Liver (tissue), 9 donors: ENCODE data around the gene RND3. TPM values are rescaled to one million over a fixed set of nuclear protein-coding genes. Genes with fewer than 3 reads are reported as not detected.

Experiments used
- DNase-seq: peaks from one replicate; pipeline ENCODE4 v3.0.0-alpha.2; 2017; ENCODE audit warnings: low spot score
- H3K27ac ChIP-seq, 2 donors: one replicate each; pipeline ENCODE4 v1.7.0; 2013; ENCODE audit warnings: inconsistent platforms in 2 of 2, low read length in 2 of 2, control low read depth in 1 of 2, low read depth in 1 of 2, mild to moderate bottlenecking in 1 of 2
- H3K27me3 ChIP-seq, 4 donors: one replicate each; pipeline versions ENCODE4 v1.6.1 to v1.7.0; 2013; ENCODE audit warnings: low read length in 3 of 4, inconsistent platforms in 1 of 4, mild to moderate bottlenecking in 1 of 4, moderate library complexity in 1 of 4; ENCODE audit not compliant: control insufficient read depth in 4 of 4, insufficient read depth in 4 of 4
- H3K36me3 ChIP-seq, 4 donors: one replicate each; pipeline versions ENCODE4 v1.6.1 to v1.7.0; 2013; ENCODE audit warnings: low read length in 3 of 4, mild to moderate bottlenecking in 3 of 4, low read depth in 1 of 4, moderate library complexity in 1 of 4; ENCODE audit not compliant: control insufficient read depth in 4 of 4, insufficient read depth in 3 of 4
- H3K4me1 ChIP-seq, 4 donors: one replicate each; pipeline versions ENCODE4 v1.6.1 to v1.7.0; 2013; ENCODE audit warnings: low read length in 3 of 4, mild to moderate bottlenecking in 3 of 4, moderate library complexity in 1 of 4; ENCODE audit not compliant: control insufficient read depth in 4 of 4, insufficient read depth in 4 of 4
- H3K4me3 ChIP-seq, 3 donors: one replicate each; pipeline versions ENCODE4 v1.6.1 to v1.7.0; 2013; ENCODE audit warnings: low read length in 3 of 3, control low read depth in 1 of 3, low read depth in 1 of 3, mild to moderate bottlenecking in 1 of 3
- H3K9ac ChIP-seq, 2 donors: one replicate each; pipeline ENCODE4 v1.7.0; 2013; ENCODE audit warnings: low read length in 2 of 2, mild to moderate bottlenecking in 2 of 2, moderate library complexity in 2 of 2, control low read depth in 1 of 2, low read depth in 1 of 2
- H3K9me3 ChIP-seq, 4 donors: one replicate each; pipeline versions ENCODE4 v1.6.1 to v1.7.0; 2013; ENCODE audit warnings: low read length in 3 of 4; ENCODE audit not compliant: control insufficient read depth in 4 of 4
- EGR1 ChIP-seq, 2 donors: IDR thresholded peaks; 2 replicates each; pipeline ENCODE4 v1.6.1; 2016 to 2018; ENCODE audit warnings: antibody characterized with exemption in 2 of 2, low read depth in 2 of 2
- FOXA1 ChIP-seq: IDR thresholded peaks from 2 replicates; pipeline ENCODE4 v1.6.1; 2016; ENCODE audit warnings: antibody characterized with exemption
- FOXA2 ChIP-seq: IDR thresholded peaks from 2 replicates; pipeline ENCODE4 v1.6.1; 2016; ENCODE audit warnings: antibody characterized with exemption
- GABPA ChIP-seq, 2 donors: IDR thresholded peaks in 1 of 2; conservative IDR thresholded peaks in 1 of 2; 2 replicates each; pipeline ENCODE4 v1.6.1; 2016; ENCODE audit warnings: antibody characterized with exemption in 2 of 2, mild to moderate bottlenecking in 1 of 2, moderate library complexity in 1 of 2
- HNF4A ChIP-seq, 2 donors: conservative IDR thresholded peaks; 2 replicates each; pipeline ENCODE4 v1.6.1; 2016; ENCODE audit warnings: antibody characterized with exemption in 2 of 2, mild to moderate bottlenecking in 2 of 2
- HNF4G ChIP-seq: IDR thresholded peaks from 2 replicates; pipeline ENCODE4 v1.6.1; 2016; ENCODE audit warnings: antibody characterized with exemption
- JUND ChIP-seq, 2 donors: IDR thresholded peaks; 2 replicates each; pipeline ENCODE4 v1.6.1; 2016; ENCODE audit warnings: antibody characterized with exemption in 2 of 2
- NR2F2 ChIP-seq: IDR thresholded peaks from 2 replicates; pipeline ENCODE4 v1.6.1; 2016; ENCODE audit warnings: antibody characterized with exemption
- RAD21 ChIP-seq, 2 donors: IDR thresholded peaks; 2 replicates each; pipeline ENCODE4 v1.6.1; 2016; ENCODE audit warnings: antibody characterized with exemption in 2 of 2, mild to moderate bottlenecking in 2 of 2
- REST ChIP-seq: IDR thresholded peaks from 2 replicates; pipeline ENCODE4 v1.6.1; 2016; ENCODE audit warnings: antibody characterized with exemption, mild to moderate bottlenecking
- RXRA ChIP-seq, 2 donors: IDR thresholded peaks; 2 replicates each; pipeline ENCODE4 v1.6.1; 2017 to 2018; ENCODE audit warnings: antibody characterized with exemption in 2 of 2, mild to moderate bottlenecking in 1 of 2
- SP1 ChIP-seq: IDR thresholded peaks from 2 replicates; pipeline ENCODE4 v1.6.1; 2018; ENCODE audit warnings: antibody characterized with exemption, mild to moderate bottlenecking
- TAF1 ChIP-seq: conservative IDR thresholded peaks from 2 replicates; pipeline ENCODE4 v1.6.1; 2016; ENCODE audit warnings: antibody characterized with exemption, mild to moderate bottlenecking
- YY1 ChIP-seq: IDR thresholded peaks from 2 replicates; pipeline ENCODE4 v1.6.1; 2016; ENCODE audit warnings: antibody characterized with exemption, mild to moderate bottlenecking
- whole genome bisulfite sequencing: extraction: QIAGEN DNeasy Blood & Tissue Kit; methylation state at CpG from one replicate; pipeline ENCODE4 v1.1.7; 2013; 5-methylcytosine and 5-hydroxymethylcytosine counted together
- polyA plus RNA-seq, 2 donors: library from polyadenylated mRNA; stranded (reverse) in 1 of 2; unstranded in 1 of 2; fragments of 200-250 nt in 1 of 2; fragments of >200 nt in 1 of 2; fragmentation: Nextera tagmentation in 1 of 2; extraction: Ambion mirVana in 1 of 2; gene quantifications; one replicate each; pipeline versions ENCODE4 v1.2.1 to v1.2.3, GENCODE V29; 2013 to 2015
- total RNA-seq, 2 donors: library from RNA; depleted of rRNA; stranded (reverse); fragments of >200 nt; gene quantifications; one replicate each; pipeline ENCODE4 v1.2.3, GENCODE V29; 2014
- TF ChIP-seq, protein P1 (sequence below): IDR thresholded peaks from 2 replicates; pipeline ENCODE4 v1.6.1; 2016; ENCODE audit warnings: antibody characterized with exemption
- TF ChIP-seq, protein P2 (sequence below): IDR thresholded peaks from 2 replicates; pipeline ENCODE4 v1.6.1; 2016; ENCODE audit warnings: antibody characterized with exemption
- donor health status: healthy.
- donor health status: healthy.
- donor health status: healthy.
- donor health status: healthy.
- donor health status: healthy.

The RND3 gene
- total and polyA plus RNA-seq, 4 donors = 14.8 to 30.0 (median 21.6) TPM

GRCh38 chr2:150507071-150507470, 19.6 kb upstream of the RND3 start:
- 76% methylated on average over 1 of the region's 1 CpG for WGBS
- Histone ChIP-seq H3K27me3 (no peaks in the 10 kb centered on the region), H3K9ac (no peak overlapping the region), H3K4me1 (no peaks in the 10 kb centered on the region), H3K27ac (no peak overlapping the region), H3K36me3 (no peaks in the 10 kb centered on the region), H3K9me3 (no peaks in the 10 kb centered on the region), H3K4me3 (no peak overlapping the region)
- no peak for DNase-seq
- no peak for TF ChIP-seq REST
- TF ChIP-seq, protein P1, sequence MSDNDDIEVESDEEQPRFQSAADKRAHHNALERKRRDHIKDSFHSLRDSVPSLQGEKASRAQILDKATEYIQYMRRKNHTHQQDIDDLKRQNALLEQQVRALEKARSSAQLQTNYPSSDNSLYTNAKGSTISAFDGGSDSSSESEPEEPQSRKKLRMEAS = no peak
- TF ChIP-seq GABPA (IDR thresholded peaks at IDR 0.05 in 1 of 2, conservative IDR thresholded peaks at IDR 0.05 in 1 of 2) = no peak
- TF ChIP-seq HNF4A (conservative IDR thresholded peaks at IDR 0.05) = no peak
- TF ChIP-seq YY1 = no peak
- no peak for TF ChIP-seq TAF1
- no peak for TF ChIP-seq RAD21 (IDR thresholded peaks at IDR 0.05)

DNA sequence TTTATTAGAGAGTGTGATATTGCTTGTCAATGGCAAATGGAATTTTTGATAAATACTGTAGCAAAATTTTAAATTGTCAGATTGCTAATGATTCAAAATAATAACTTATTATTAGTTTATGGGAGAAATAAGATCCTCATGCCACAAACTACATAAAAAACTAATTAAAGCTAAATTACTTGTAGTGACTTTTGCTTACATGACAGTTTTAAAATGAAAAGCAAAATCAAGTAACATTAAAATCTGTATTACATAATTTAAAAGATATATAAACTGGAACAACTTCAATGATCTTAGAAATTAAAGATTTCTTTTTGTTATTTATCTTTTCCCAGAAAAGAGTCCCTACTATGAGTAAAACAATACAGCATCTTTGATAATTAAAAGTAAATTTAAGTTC, 17.7 kb upstream of the RND3 start:
- H3K9me3 ChIP-seq = no peaks in the 10 kb centered on the region
- no peak overlapping the region for H3K9ac ChIP-seq
- no peaks in the 10 kb centered on the region for H3K36me3 ChIP-seq
- TF ChIP-seq, protein P2, sequence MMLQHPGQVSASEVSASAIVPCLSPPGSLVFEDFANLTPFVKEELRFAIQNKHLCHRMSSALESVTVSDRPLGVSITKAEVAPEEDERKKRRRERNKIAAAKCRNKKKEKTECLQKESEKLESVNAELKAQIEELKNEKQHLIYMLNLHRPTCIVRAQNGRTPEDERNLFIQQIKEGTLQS = no peak
- TF ChIP-seq EGR1 (IDR thresholded peaks at IDR 0.05; ENCODE audit: low read depth in 2 of 2) (no peak), HNF4A (conservative IDR thresholded peaks at IDR 0.05) (no peak), FOXA1 (no peak), NR2F2 (no peak), RXRA (IDR thresholded peaks at IDR 0.05) (no peak)
- TF ChIP-seq, protein P1 = no peak
- no peak for DNase-seq
- no peaks in the 10 kb centered on the region for H3K4me1 ChIP-seq
- no peaks in the 10 kb centered on the region for H3K27me3 ChIP-seq
- H3K4me3 ChIP-seq = no peak overlapping the region
- H3K27ac ChIP-seq = no peak overlapping the region

DNA sequence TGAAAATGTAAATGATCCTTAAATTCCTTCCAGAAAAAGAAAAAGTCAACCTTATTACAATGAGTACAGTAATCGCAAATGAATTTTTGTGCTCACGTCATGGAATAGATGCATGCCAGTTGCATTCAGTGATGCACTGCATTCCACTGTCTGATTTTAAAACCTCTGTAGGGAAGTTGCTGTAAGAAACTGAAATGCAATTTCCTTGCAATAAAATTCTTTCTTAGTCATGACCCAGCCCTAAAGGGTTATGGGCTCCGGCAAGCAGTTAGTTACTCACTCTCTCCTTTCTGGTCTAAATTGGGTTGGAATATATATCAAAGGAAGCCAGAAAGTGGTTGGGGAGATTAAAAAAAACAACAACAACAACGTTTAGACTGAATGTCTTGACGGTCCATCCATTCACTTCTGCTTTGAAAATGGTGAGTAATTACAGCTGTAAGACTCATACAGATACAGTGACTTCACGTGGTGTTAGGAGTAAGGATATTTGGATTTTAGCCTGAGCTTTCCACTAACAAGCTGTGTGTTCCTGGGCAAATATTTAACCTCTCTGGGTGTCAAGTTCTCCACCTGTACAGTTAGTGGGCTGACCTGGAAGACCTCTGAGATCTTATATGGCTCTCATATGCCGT, 8.6 kb upstream of the RND3 start:
- Histone ChIP-seq H3K9ac (no peak overlapping the region), H3K27me3 (no peaks in the 10 kb centered on the region), H3K36me3 (no peaks in the 10 kb centered on the region), H3K4me3 (no peak overlapping the region), H3K9me3 (no peaks in the 10 kb centered on the region), H3K27ac (no peak overlapping the region), H3K4me1 (peaks cover 0 to 12% (median 7%) of the 10 kb centered on the region in 4 donors)
- 77% methylated on average over 7 of the region's 7 CpGs for WGBS
- DNase-seq = no peak
- no peak for TF ChIP-seq EGR1 (IDR thresholded peaks at IDR 0.05; ENCODE audit: low read depth in 2 of 2)
- TF ChIP-seq NR2F2 = no peak
- TF ChIP-seq HNF4A (conservative IDR thresholded peaks at IDR 0.05) = no peak
- no peak for TF ChIP-seq SP1
- no peak for TF ChIP-seq HNF4G
- no peak for TF ChIP-seq RXRA (IDR thresholded peaks at IDR 0.05)
- TF ChIP-seq GABPA (IDR thresholded peaks at IDR 0.05 in 1 of 2, conservative IDR thresholded peaks at IDR 0.05 in 1 of 2) = no peak
- no peak for TF ChIP-seq FOXA2
- TF ChIP-seq FOXA1 = no peak
- no peak for TF ChIP-seq JUND (IDR thresholded peaks at IDR 0.05)
